A549 (cell line): ENCODE data around the gene LRRC74A. TPM values are rescaled to one million over a fixed set of nuclear protein-coding genes. Genes with fewer than 3 reads are reported as not detected.

Source experiments
- ATAC-seq, 2 experiments: fragments of 200-7000 bp in 1 of 2; fragments of >200 bp in 1 of 2; cut with Nextera tagmentation in 1 of 2; cut with Tn5 transposase in 1 of 2; 3 replicates each; pipeline versions ENCODE4 v1.8.0 to v1.9.1; 2018 to 2020; ENCODE audit warnings: mild to moderate bottlenecking in 1 of 2, moderate library complexity in 1 of 2
- CTCF ChIA-PET: fragments of 300-600 bp; sonication (Branson Sonifier 250); formaldehyde crosslinking; extraction: SDS; loops from one replicate; lab custom pipeline; 2021; ENCODE audit warnings: antibody characterized with exemption, inconsistent platforms; lab: Yijun Ruan, JAX
- POLR2A ChIA-PET: fragments of 350-600 bp; formaldehyde crosslinking; extraction: SDS; loops from one replicate; lab custom pipeline; 2021; ENCODE audit warnings: antibody characterized with exemption, inconsistent platforms; lab: Yijun Ruan, JAX
- DNase-seq, 2 experiments: peaks; one replicate each; pipeline versions ENCODE4 v3.0.0 to v3.0.0-alpha.2; 2011 to 2016; ENCODE audit warnings: low read depth in 1 of 2, low spot score in 1 of 2
- FAIRE-seq: peaks from 2 replicates; lab custom pipeline; 2011; peaks lifted over from hg19 to GRCh38; lab: Jason Lieb, UNC
- H3K27ac ChIP-seq, 2 experiments: fragments of >200 bp; sonication (Bioruptor Twin); formaldehyde crosslinking; 3 replicates each; pipeline ENCODE4 v1.5.1; 2016 to 2017
- H3K4me1 ChIP-seq: fragments of >200 bp; sonication (Bioruptor Twin); formaldehyde crosslinking; 3 replicates; pipeline ENCODE4 v1.6.1; 2016
- H3K4me2 ChIP-seq: fragments of >200 bp; sonication (Bioruptor Twin); formaldehyde crosslinking; 3 replicates; pipeline ENCODE4 v1.6.1; 2016
- H3K4me3 ChIP-seq: fragments of >200 bp; sonication (Bioruptor Twin); formaldehyde crosslinking; 3 replicates; pipeline ENCODE4 v1.5.1; 2016
- H3K9me3 ChIP-seq: fragments of >200 bp; sonication (Bioruptor Twin); formaldehyde crosslinking; 3 replicates; pipeline ENCODE4 v1.6.1; 2016
- BHLHE40 ChIP-seq: IDR thresholded peaks from 2 replicates; pipeline ENCODE4 v1.6.1; 2012; ENCODE audit warnings: low read depth, low read length, inconsistent platforms
- CBX2 ChIP-seq: fragments of 200-600 bp; sonication (generic); IDR thresholded peaks from 2 replicates; pipeline ENCODE4 v1.6.1; 2016; ENCODE audit warnings: low read depth, mild to moderate bottlenecking, borderline replicate concordance
- CEBPB ChIP-seq, 2 experiments: fragments of >200 bp in 1 of 2; sonication (Bioruptor Twin) in 1 of 2; formaldehyde crosslinking in 1 of 2; IDR thresholded peaks; 2 replicates each; pipeline ENCODE4 v1.6.1; 2012 to 2016
- CHD2 ChIP-seq: fragments of 150-350 bp; IDR thresholded peaks from 2 replicates; pipeline ENCODE4 v1.6.1; 2014; ENCODE audit warnings: low read length; ENCODE audit not compliant: partially characterized antibody
- E2F6 ChIP-seq: IDR thresholded peaks from 2 replicates; pipeline ENCODE4 v1.6.1; 2012; ENCODE audit warnings: low read depth, borderline replicate concordance
- FOSB ChIP-seq: fragments of 250-450 bp; sonication (Bioruptor Pico); IDR thresholded peaks from 2 replicates; pipeline ENCODE4 v1.5.0; 2020; ENCODE audit warnings: mild to moderate bottlenecking, moderate library complexity
- FOXS1 ChIP-seq: fragments of 250-450 bp; sonication (Bioruptor Pico); IDR thresholded peaks from 2 replicates; pipeline ENCODE4 v1.5.0; 2020; ENCODE audit warnings: mild to moderate bottlenecking, moderate library complexity
- GATA3 ChIP-seq: IDR thresholded peaks from 2 replicates; pipeline ENCODE4 v1.6.1; 2012; ENCODE audit warnings: borderline replicate concordance
- HDAC2 ChIP-seq: fragments of 200-600 bp; sonication (generic); IDR thresholded peaks from 2 replicates; pipeline ENCODE4 v1.6.1; 2016
- HEYL ChIP-seq: fragments of 250-450 bp; sonication (Bioruptor Pico); IDR thresholded peaks from 2 replicates; pipeline ENCODE4 v1.8.0; 2021; ENCODE audit warnings: mild to moderate bottlenecking, moderate library complexity
- HOXA7 ChIP-seq: fragments of 250-450 bp; sonication (Bioruptor Pico); IDR thresholded peaks from 2 replicates; pipeline ENCODE4 v1.5.0; 2020; ENCODE audit warnings: mild to moderate bottlenecking, moderate library complexity
- JUN ChIP-seq, 2 experiments: fragments of >200 bp; sonication (Bioruptor Twin); formaldehyde crosslinking; IDR thresholded peaks; 2 replicates in 1 of 2; 3 replicates in 1 of 2; pipeline ENCODE4 v1.6.1; 2016 to 2017
- KDM5A ChIP-seq: fragments of 200-600 bp; sonication (generic); IDR thresholded peaks from 2 replicates; pipeline ENCODE4 v1.6.1; 2016; ENCODE audit warnings: antibody characterized with exemption, mild to moderate bottlenecking
- MAFK ChIP-seq: fragments of 450-650 bp; IDR thresholded peaks from 2 replicates; pipeline ENCODE4 v1.6.1; 2014; ENCODE audit not compliant: partially characterized antibody
- NFE2L2 ChIP-seq: fragments of 150-350 bp; conservative IDR thresholded peaks from 2 replicates; pipeline ENCODE4 v1.6.1; 2014; ENCODE audit warnings: low read length
- PHF8 ChIP-seq: fragments of 200-600 bp; sonication (generic); IDR thresholded peaks from 2 replicates; pipeline ENCODE4 v1.6.1; 2016; ENCODE audit warnings: low read depth, mild to moderate bottlenecking, antibody characterized with exemption, moderate library complexity, borderline replicate concordance
- POLR2AphosphoS2 ChIP-seq: conservative IDR thresholded peaks from 2 replicates; pipeline ENCODE4 v1.6.1; 2012; ENCODE audit warnings: low read length, improper control_type of control experiment, inconsistent platforms
- RFX5 ChIP-seq: fragments of 450-650 bp; IDR thresholded peaks from 2 replicates; pipeline ENCODE4 v1.7.1; 2014; ENCODE audit warnings: antibody characterized with exemption, mild to moderate bottlenecking, moderate library complexity
- RNF2 ChIP-seq: fragments of 200-600 bp; sonication (generic); IDR thresholded peaks from 2 replicates; pipeline ENCODE4 v1.6.1; 2016; ENCODE audit warnings: low read depth, mild to moderate bottlenecking, antibody characterized with exemption, moderate library complexity, borderline replicate concordance
- SREBF2 ChIP-seq: fragments of 450-650 bp; IDR thresholded peaks from 2 replicates; pipeline ENCODE4 v1.6.1; 2014; ENCODE audit warnings: mild to moderate bottlenecking, moderate library complexity
- ZNF302 ChIP-seq: fragments of 250-450 bp; sonication (Bioruptor Pico); IDR thresholded peaks from 2 replicates; pipeline ENCODE4 v1.9.0; 2021; ENCODE audit warnings: inconsistent platforms, mild to moderate bottlenecking, moderate library complexity
- WGBS: methylation state at CpG from one replicate; pipeline ENCODE4 v1.1.6; 2017; ENCODE audit errors: missing lambda C conversion rate; 5-methylcytosine and 5-hydroxymethylcytosine counted together
- polyA plus RNA-seq, 4 experiments: library from polyadenylated mRNA; depleted of rRNA in 3 of 4; stranded (reverse); fragments of >200 nt; fragmentation: RNase III in 1 of 4; extraction: RNeasy Plus Mini Kit Qiagen cat#74134 plus additional on column Dnase treatment in 1 of 4; gene quantifications; 2 replicates in 3 of 4; 3 replicates in 1 of 4; pipeline ENCODE4 v1.2.3, GENCODE V29; 2011 to 2017

LRRC74A gene
- polyA plus RNA-seq, 2 of the 4 experiments (the other 2 are of a cell fraction) = not detected

GRCh38 chr14:76777721-76778120 is 48.5 kb upstream of the LRRC74A start:
- no peak overlapping the region for H3K4me2 ChIP-seq
- no peak overlapping the region for H3K27ac ChIP-seq
- WGBS = 91% methylated on average over 9 of the region's 9 CpGs
- H3K4me1 ChIP-seq = peaks cover 15% of the 10 kb centered on the region
- FAIRE-seq (no peak), ATAC-seq (no peak), DNase-seq (no peak)
- ChIA-PET POLR2A (interaction anchor here (1.5 kb wide), 1 partner anchor 10 kb away, joined by 4 read pairs; no protein-coding TSS in a partner anchor), CTCF (interaction anchor here (0.8 to 3.3 kb wide), 3 partner anchors 7 to 68 kb away, joined by 3 to 20 read pairs (median 3); no protein-coding TSS in a partner anchor)
- H3K4me3 ChIP-seq = no peak overlapping the region
- no peaks in the 10 kb centered on the region for H3K9me3 ChIP-seq
- TF ChIP-seq HOXA7 (no peak), RFX5 (no peak), MAFK (no peak), GATA3 (no peak)

- FAIRE-seq = no peak
- H3K27ac ChIP-seq = no peak overlapping the region
- H3K4me1 ChIP-seq = peaks cover 5% of the 10 kb centered on the region
- ATAC-seq = no peak
- no peak overlapping the region for H3K4me3 ChIP-seq
- ChIA-PET CTCF (interaction anchor here (7.9 kb wide), 1 partner anchor 67 kb away, joined by 87 read pairs; no protein-coding TSS in a partner anchor), POLR2A (no interaction called here)
- 90% methylated on average over 16 of the region's 16 CpGs for WGBS
- DNase-seq = no peak
- no peak overlapping the region for H3K4me2 ChIP-seq
- TF ChIP-seq BHLHE40 (no peak), SREBF2 (no peak)
- TF ChIP-seq, all 56 proteins: peak for 0
- H3K9me3 ChIP-seq = no peaks in the 10 kb centered on the region
These were observed 47.5 kb upstream of the LRRC74A start for GRCh38 chr14:76778546-76779215.

- CTCF ChIA-PET = interaction anchor here (0.7 to 7.9 kb wide), 2 partner anchors 68 to 93 kb away, joined by 3 to 87 read pairs; no protein-coding TSS in a partner anchor
- no peak for ATAC-seq
- no peak overlapping the region for H3K4me2 ChIP-seq
- TF ChIP-seq ZNF302 (CRISPR knock-in tag) (no peak), E2F6 (no peak), KDM5A (no peak), HEYL (CRISPR knock-in tag) (no peak), PHF8 (no peak), CBX2 (no peak), POLR2AphosphoS2 (no peak), FOXS1 (CRISPR knock-in tag) (no peak), CHD2 (no peak), FOSB (CRISPR knock-in tag) (no peak), RNF2 (no peak), CEBPB (IDR thresholded peaks at IDR 0.05) (no peak), JUN (IDR thresholded peaks at IDR 0.05) (no peak), HDAC2 (no peak), NFE2L2 (no peak)
- no peak for FAIRE-seq
- H3K4me3 ChIP-seq = no peak overlapping the region
- no peaks in the 10 kb centered on the region for H3K9me3 ChIP-seq
- DNase-seq = no peak
- POLR2A ChIA-PET = no interaction called here
- H3K4me1 ChIP-seq = no peaks in the 10 kb centered on the region
- 77% methylated on average over 5 of the region's 7 CpGs for WGBS
- H3K27ac ChIP-seq = no peak overlapping the region
These were observed 46.8 kb upstream of the LRRC74A start for GRCh38 chr14:76779221-76780057.
